Testis (tissue), 3 donors: ENCODE data around the gene PEX6. TPM values are rescaled to one million over a fixed set of nuclear protein-coding genes. Genes with fewer than 3 reads are reported as not detected.
"Not testable (repeated sequence)": the region's sequence is repeated elsewhere in the genome, so short reads cannot be mapped to it uniquely, and the experiment has no call there.

ENCODE experiments used
- DNase-seq: peaks from one replicate; pipeline ENCODE4 v3.0.0-alpha.2; 2019
- H3K27ac ChIP-seq, 2 donors: fragments of 200-600 bp; sonication (generic); one replicate each; pipeline ENCODE4 v1.5.1; 2019
- H3K27me3 ChIP-seq: fragments of 200-600 bp; sonication (generic); one replicate; pipeline ENCODE4 v1.5.1; 2019
- H3K36me3 ChIP-seq: fragments of 200-600 bp; sonication (generic); one replicate; pipeline ENCODE4 v1.5.1; 2017; ENCODE audit warnings: low read depth; ENCODE audit errors: missing control alignments
- H3K4me1 ChIP-seq: fragments of 200-600 bp; sonication (generic); one replicate; pipeline ENCODE4 v1.5.1; 2019
- H3K4me3 ChIP-seq, 2 donors: fragments of 200-600 bp; sonication (generic); one replicate each; pipeline ENCODE4 v1.5.1; 2017 to 2019
- H3K9me3 ChIP-seq: fragments of 200-600 bp; sonication (generic); one replicate; pipeline ENCODE4 v1.5.1; 2017
- POLR2A ChIP-seq: fragments of 450-650 bp; IDR thresholded peaks from one replicate; pipeline ENCODE4 v1.6.1; 2017; ENCODE audit warnings: antibody characterized with exemption, mild to moderate bottlenecking, moderate library complexity
- WGBS, 2 donors: methylation state at CpG; one replicate each; pipeline ENCODE4 v1.1.5; 2018; 5-methylcytosine and 5-hydroxymethylcytosine counted together
- intact Hi-C: fragments of 100-400 bp; cut with DNase I; formaldehyde crosslinking; loops from one replicate; pipeline ENCODE4 v1.15.1; 2023; ENCODE audit warnings: low total_unique reads
- polyA plus RNA-seq: library from polyadenylated mRNA; stranded (reverse); fragments of 350-450 nt; fragmentation: Illumina TruSeq; extraction: RNeasy Lipid Tissue Mini Kit (QIAGEN cat#74804); gene quantifications from one replicate; pipeline ENCODE4 v1.2.3, GENCODE V29; 2014; ENCODE audit warnings: low read depth, low replicate concordance; ENCODE audit not compliant: insufficient read depth
- total RNA-seq, 2 donors: library from RNA; depleted of rRNA; stranded (reverse); fragments of >200 nt; gene quantifications; one replicate each; pipeline ENCODE4 v1.2.3, GENCODE V29; 2016
- TF ChIP-seq, protein P1 (sequence below), 3 experiments: fragments of 450-650 bp in 2 of 3; fragments of 200-600 bp in 1 of 3; sonication (generic) in 1 of 3; IDR thresholded peaks; one replicate each; pipeline ENCODE4 v1.5.1; 2016 to 2019; ENCODE audit warnings: antibody characterized with exemption in 3 of 3, mild to moderate bottlenecking in 2 of 3, moderate library complexity in 1 of 3

PEX6 gene
- total and polyA plus RNA-seq, 3 donors from 2014 or later: 15.3 to 50.4 (median 22.5) TPM

DNA sequence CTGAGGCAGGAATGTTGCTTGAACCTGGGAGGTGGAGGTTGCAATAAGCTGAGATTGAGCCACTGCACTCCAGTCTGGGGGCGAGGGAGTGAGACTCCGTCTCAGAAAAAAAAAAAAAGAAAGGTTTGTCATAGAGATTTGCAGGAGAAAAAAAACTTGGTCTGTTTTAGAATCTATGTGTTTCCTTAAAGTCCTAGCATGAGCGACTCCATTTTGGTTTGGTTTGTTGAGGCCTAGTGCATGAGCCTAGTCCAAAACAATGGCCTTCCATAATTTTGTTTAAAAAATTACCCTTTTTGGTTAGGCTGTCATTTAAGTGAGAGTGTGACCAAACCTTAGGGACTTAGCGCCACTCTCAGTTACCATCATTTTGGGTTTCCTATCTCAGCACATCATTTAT, 26.6 kb downstream of the PEX6 start:
- Histone ChIP-seq H3K27me3 (no peaks in the 10 kb centered on the region), H3K4me3 (no peak overlapping the region), H3K36me3 (no peaks in the 10 kb centered on the region), H3K4me1 (no peaks in the 10 kb centered on the region), H3K9me3 (no peaks in the 10 kb centered on the region), H3K27ac (no peak overlapping the region)
- intact Hi-C loops: no loop called here
- WGBS, 2 donors: 87 to 92% methylated on average over 4 of the region's 4 CpGs
- no peak for DNase-seq
- TF ChIP-seq, protein P1, sequence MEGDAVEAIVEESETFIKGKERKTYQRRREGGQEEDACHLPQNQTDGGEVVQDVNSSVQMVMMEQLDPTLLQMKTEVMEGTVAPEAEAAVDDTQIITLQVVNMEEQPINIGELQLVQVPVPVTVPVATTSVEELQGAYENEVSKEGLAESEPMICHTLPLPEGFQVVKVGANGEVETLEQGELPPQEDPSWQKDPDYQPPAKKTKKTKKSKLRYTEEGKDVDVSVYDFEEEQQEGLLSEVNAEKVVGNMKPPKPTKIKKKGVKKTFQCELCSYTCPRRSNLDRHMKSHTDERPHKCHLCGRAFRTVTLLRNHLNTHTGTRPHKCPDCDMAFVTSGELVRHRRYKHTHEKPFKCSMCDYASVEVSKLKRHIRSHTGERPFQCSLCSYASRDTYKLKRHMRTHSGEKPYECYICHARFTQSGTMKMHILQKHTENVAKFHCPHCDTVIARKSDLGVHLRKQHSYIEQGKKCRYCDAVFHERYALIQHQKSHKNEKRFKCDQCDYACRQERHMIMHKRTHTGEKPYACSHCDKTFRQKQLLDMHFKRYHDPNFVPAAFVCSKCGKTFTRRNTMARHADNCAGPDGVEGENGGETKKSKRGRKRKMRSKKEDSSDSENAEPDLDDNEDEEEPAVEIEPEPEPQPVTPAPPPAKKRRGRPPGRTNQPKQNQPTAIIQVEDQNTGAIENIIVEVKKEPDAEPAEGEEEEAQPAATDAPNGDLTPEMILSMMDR (IDR thresholded peaks at IDR 0.05): no peak

DNA sequence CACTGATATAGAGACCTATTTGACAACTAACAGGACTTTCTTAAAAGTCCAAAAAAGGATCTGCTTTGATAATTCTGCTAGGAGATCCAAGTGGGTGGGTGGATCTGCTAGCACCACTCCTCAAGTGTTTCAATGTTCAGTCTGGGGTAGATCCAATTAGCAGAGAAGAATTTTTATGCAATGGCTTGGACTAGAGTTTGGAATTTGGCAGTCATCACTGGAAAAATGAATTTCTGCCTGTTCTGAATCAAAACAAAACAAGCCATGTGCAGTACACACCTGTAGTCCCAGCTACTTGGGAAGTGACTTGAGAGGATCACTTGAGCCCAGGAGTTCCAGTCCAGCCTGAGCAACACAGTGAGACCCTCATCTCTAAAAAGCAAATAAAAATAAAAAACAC, 31.0 kb downstream of the PEX6 start:
- Histone ChIP-seq H3K9me3 (no peaks in the 10 kb centered on the region), H3K4me3 (no peak overlapping the region), H3K27me3 (no peaks in the 10 kb centered on the region), H3K27ac (no peak overlapping the region), H3K4me1 (no peaks in the 10 kb centered on the region), H3K36me3 (no peaks in the 10 kb centered on the region)
- DNase-seq: no peak
- intact Hi-C loops: no loop called here
- TF ChIP-seq POLR2A: no peak
- TF ChIP-seq, protein P1 (IDR thresholded peaks at IDR 0.05): no peak

DNA sequence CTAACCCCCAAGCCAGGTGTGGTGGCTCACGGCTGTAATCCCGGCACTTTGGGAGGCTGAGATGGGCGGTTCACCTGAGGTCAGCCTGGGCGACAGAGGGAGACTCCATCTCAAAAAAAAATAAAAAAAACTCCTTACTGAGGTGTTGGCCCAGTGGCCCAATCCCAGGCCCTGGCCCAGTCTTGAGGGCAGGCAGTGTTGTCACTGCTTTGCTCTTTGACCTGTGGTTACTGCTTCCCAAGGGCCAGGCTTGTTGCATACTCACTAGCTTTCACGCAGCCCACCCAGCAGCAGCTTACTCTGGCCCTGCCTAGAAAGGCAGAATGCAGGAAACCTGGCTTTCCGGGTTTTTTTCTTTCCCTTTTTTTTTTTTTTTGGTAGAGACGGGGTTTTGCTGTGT, 36.5 kb downstream of the PEX6 start:
- Histone ChIP-seq H3K36me3 (no peaks in the 10 kb centered on the region), H3K27ac (no peak overlapping the region), H3K4me1 (peaks cover 5% of the 10 kb centered on the region), H3K9me3 (no peaks in the 10 kb centered on the region), H3K27me3 (no peaks in the 10 kb centered on the region), H3K4me3 (no peak overlapping the region)
- DNase-seq: no peak
- intact Hi-C loops: no loop called here
- 87 to 89% methylated on average over 7 of the region's 7 CpGs for WGBS, 2 donors
- TF ChIP-seq, protein P1 (IDR thresholded peaks at IDR 0.05): no peak
- TF ChIP-seq POLR2A: no peak

DNA sequence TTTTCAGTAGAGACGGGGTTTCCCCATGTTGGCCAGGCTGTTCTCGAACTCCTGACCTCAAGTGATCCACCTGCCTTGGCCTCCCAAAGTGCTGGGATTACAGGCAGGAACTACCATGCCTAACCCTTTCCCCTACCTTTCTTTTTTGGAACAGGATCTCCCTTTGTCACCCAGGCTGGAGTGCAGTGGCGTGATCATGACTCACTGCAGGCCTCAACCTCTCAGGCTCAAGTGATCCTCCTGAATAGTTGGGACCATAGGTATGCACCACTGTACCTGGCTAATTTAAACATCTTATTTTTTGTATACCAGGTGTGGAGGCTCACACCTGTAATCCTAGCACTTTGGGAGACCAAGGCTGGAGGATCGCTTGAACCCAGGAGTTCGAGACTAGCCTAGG, 37.6 kb downstream of the PEX6 start:
- DNase-seq, H3K27me3 ChIP-seq, H3K9me3 ChIP-seq, intact Hi-C loops, H3K4me3 ChIP-seq, H3K27ac ChIP-seq, H3K4me1 ChIP-seq, H3K36me3 ChIP-seq: not testable (repeated sequence)
- WGBS, 2 donors: 93 to 98% methylated on average over 5 of the region's 5 CpGs

DNA sequence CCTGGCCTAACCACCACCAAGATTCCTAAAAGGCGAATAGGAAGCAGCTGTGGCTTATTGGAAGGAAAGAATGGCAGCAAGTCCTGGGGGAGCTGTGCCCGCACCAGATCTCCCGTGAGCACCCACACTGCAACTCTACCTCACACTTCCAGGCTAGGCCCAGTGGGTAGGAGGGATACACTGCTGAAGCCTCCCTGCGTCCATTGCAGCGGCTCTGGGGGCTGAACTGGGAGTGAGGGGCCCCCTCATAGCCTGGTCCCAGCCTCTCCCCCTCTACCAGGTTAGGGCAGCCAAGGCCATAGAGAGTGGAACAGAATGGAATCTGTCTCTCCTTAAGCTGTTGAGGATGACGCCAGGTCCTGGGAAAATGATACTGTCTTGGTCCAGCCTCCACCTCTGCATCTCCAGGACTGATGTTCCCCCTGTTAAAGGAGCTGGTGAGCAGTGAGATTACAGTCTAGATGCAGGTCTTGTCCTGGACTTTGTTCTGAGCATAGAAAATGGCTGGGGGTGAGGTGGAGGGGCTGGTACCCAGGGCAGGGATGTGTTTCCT, 38.4 kb downstream of the PEX6 start:
- WGBS, 2 donors: 92 to 94% methylated on average over 4 to 6 of the region's 6 CpGs
- Histone ChIP-seq H3K9me3 (no peaks in the 10 kb centered on the region), H3K4me3 (no peak overlapping the region), H3K36me3 (no peaks in the 10 kb centered on the region), H3K27me3 (no peaks in the 10 kb centered on the region), H3K27ac (no peak overlapping the region), H3K4me1 (peaks cover 5% of the 10 kb centered on the region)
- TF ChIP-seq POLR2A: no peak
- TF ChIP-seq, protein P1 (IDR thresholded peaks at IDR 0.05): no peak
- intact Hi-C loops: no loop called here
- DNase-seq: no peak
